CD4-positive, alpha-beta T cell (primary cell): ENCODE results near the gene AK8. TPM values are rescaled to one million over a fixed set of nuclear protein-coding genes. Genes with fewer than 3 reads are reported as not detected.

Experiments used
- ATAC-seq: fragments of 200-7000 bp; cut with Tn5 transposase; one replicate; pipeline ENCODE4 v1.10.0; 2022; ENCODE audit warnings: mild to moderate bottlenecking; ENCODE audit not compliant: poor library complexity
- CTCF ChIA-PET: fragments of 350-600 bp; sonication (Branson Sonifier 250); formaldehyde crosslinking; loops from one replicate; lab custom pipeline; 2021; ENCODE audit warnings: antibody characterized with exemption, inconsistent platforms; lab: Charles Lee
- POLR2A ChIA-PET: fragments of 350-600 bp; sonication (Branson Sonifier 250); formaldehyde crosslinking; loops from one replicate; lab custom pipeline; 2021; ENCODE audit warnings: antibody characterized with exemption, inconsistent platforms; lab: Charles Lee
- DNase-seq, 14 experiments: peaks; one replicate each; pipeline ENCODE4 v3.0.0-alpha.2; 2013 to 2020; ENCODE audit warnings: mixed read lengths in 2 of 14
- H3K27ac ChIP-seq, 2 donors: one replicate each; pipeline versions ENCODE4 v1.5.1 to v1.7.0; 2013; ENCODE audit warnings: low read length in 2 of 2, low read depth in 1 of 2, mild to moderate bottlenecking in 1 of 2
- H3K27me3 ChIP-seq, 2 experiments: 1 replicate in 1 of 2; 2 replicates in 1 of 2; pipeline versions ENCODE4 v1.6.1 to v1.7.0; 2013; ENCODE audit warnings: low read length in 2 of 2, control low read depth in 1 of 2, mild to moderate bottlenecking in 1 of 2, moderate library complexity in 1 of 2; ENCODE audit not compliant: insufficient read depth in 2 of 2, control insufficient read depth in 1 of 2
- H3K36me3 ChIP-seq: one replicate; pipeline ENCODE4 v1.6.1; 2013; ENCODE audit warnings: low read length, control low read depth; ENCODE audit not compliant: insufficient read depth
- H3K4me1 ChIP-seq: one replicate; pipeline ENCODE4 v1.6.1; 2013; ENCODE audit warnings: low read length, control low read depth; ENCODE audit not compliant: insufficient read depth
- H3K4me3 ChIP-seq: one replicate; pipeline ENCODE4 v1.5.1; 2013; ENCODE audit warnings: mild to moderate bottlenecking, low read length, moderate library complexity
- H3K9me3 ChIP-seq, 2 experiments: 1 replicate in 1 of 2; 2 replicates in 1 of 2; pipeline versions ENCODE4 v1.6.1 to v1.7.0; 2013; ENCODE audit warnings: low read length in 2 of 2, mild to moderate bottlenecking in 2 of 2, control low read depth in 1 of 2, moderate library complexity in 1 of 2; ENCODE audit not compliant: control insufficient read depth in 1 of 2, insufficient read depth in 1 of 2
- H3K27ac Mint-ChIP-seq: one replicate; pipeline ENCODE4 v1.8.0; 2020; ENCODE audit warnings: mixed read lengths
- H3K27me3 Mint-ChIP-seq: one replicate; pipeline ENCODE4 v1.8.0; 2021; ENCODE audit warnings: mixed read lengths
- H3K36me3 Mint-ChIP-seq: one replicate; pipeline ENCODE4 v1.8.0; 2021; ENCODE audit warnings: low read depth, mixed read lengths
- H3K4me1 Mint-ChIP-seq: one replicate; pipeline ENCODE4 v1.8.0; 2021; ENCODE audit warnings: low read depth, mixed read lengths
- H3K4me3 Mint-ChIP-seq: one replicate; pipeline ENCODE4 v1.8.0; 2020; ENCODE audit warnings: mild to moderate bottlenecking, mixed read lengths
- H3K9me3 Mint-ChIP-seq: one replicate; pipeline ENCODE4 v1.8.0; 2020; ENCODE audit warnings: mixed read lengths
- CTCF ChIP-seq: fragments of 200-600 bp; IDR thresholded peaks from one replicate; pipeline ENCODE4 v1.8.0; 2022; ENCODE audit warnings: antibody characterized with exemption, mild to moderate bottlenecking
- intact Hi-C, 2 experiments: fragments of 100-400 bp; cut with DNase I in 1 of 2; cut with micrococcal nuclease in 1 of 2; formaldehyde crosslinking; loops; one replicate each; pipeline versions ENCODE4 v1.15.1 to v1.9.0; 2023 to 2025; cut with DNase I, micrococcal nuclease
- total RNA-seq, 174 experiments: library from RNA in 2 of 174; stranded (reverse) in 2 of 174; gene quantifications; one replicate each; pipeline ENCODE4 v1.2.3 and lab custom pipeline; 2021 to 2026

AK8 gene
- total RNA-seq, 2 experiments from 2014 or later = not detected

- ChIA-PET CTCF (interaction anchor here (0.6 to 1.0 kb wide), 2 partner anchors 10 to 12 kb away, joined by 4 read pairs; no protein-coding TSS in a partner anchor), POLR2A (interaction anchor here (0.8 to 3.1 kb wide), 8 partner anchors 99 to 1128 kb away, joined by 3 to 21 read pairs (median 4); partner anchors contain the start of genes DDX31, GTF3C4, GTF3C5 and MED27)
- Histone ChIP-seq H3K27me3 (no peaks in the 10 kb centered on the region), H3K4me1 (peaks cover 16% of the 10 kb centered on the region), H3K9me3 (peaks cover 0 to 8% of the 10 kb centered on the region in 2 experiments), H3K36me3 (no peaks in the 10 kb centered on the region), H3K4me3 (peak overlapping the region; percentile 92), H3K27ac (peak overlapping the region; percentile 55 to 84)
- no peaks in the 10 kb centered on the region for H3K36me3 Mint-ChIP-seq
- DNase-seq (peak; percentile 46 to 85 (median 58)), ATAC-seq (peak; percentile 80)
- peaks cover 40% of the 10 kb centered on the region for H3K4me1 Mint-ChIP-seq
- H3K9me3 Mint-ChIP-seq = no peaks in the 10 kb centered on the region
- peak overlapping the region; percentile 99 for H3K4me3 Mint-ChIP-seq
- intact Hi-C loops = no loop called here
- peak overlapping the region; percentile 89 for H3K27ac Mint-ChIP-seq
- H3K27me3 Mint-ChIP-seq = no peaks in the 10 kb centered on the region
- TF ChIP-seq CTCF = peak; percentile 70
These were observed 108.9 kb downstream of the AK8 start for GRCh38 chr9:132768932-132769905.

- intact Hi-C loops = no loop called here
- ChIA-PET CTCF (no interaction called here), POLR2A (no interaction called here)
- no peak for TF ChIP-seq CTCF
- peaks cover 15% of the 10 kb centered on the region for H3K27me3 Mint-ChIP-seq
- Histone ChIP-seq H3K4me1 (no peaks in the 10 kb centered on the region), H3K36me3 (no peaks in the 10 kb centered on the region), H3K27ac (no peak overlapping the region), H3K9me3 (no peaks in the 10 kb centered on the region), H3K4me3 (no peak overlapping the region), H3K27me3 (peaks cover 0 to 2% of the 10 kb centered on the region in 2 experiments)
- no peak for DNase-seq
- H3K27ac Mint-ChIP-seq = no peak overlapping the region
- no peak for ATAC-seq
- H3K4me1 Mint-ChIP-seq = peaks cover 8% of the 10 kb centered on the region
- no peaks in the 10 kb centered on the region for H3K9me3 Mint-ChIP-seq
- H3K4me3 Mint-ChIP-seq = no peak overlapping the region
- no peaks in the 10 kb centered on the region for H3K36me3 Mint-ChIP-seq
These were observed 114.5 kb downstream of the AK8 start for GRCh38 chr9:132763574-132763973.

- no peak overlapping the region for H3K27ac Mint-ChIP-seq
- H3K27me3 Mint-ChIP-seq = peaks cover 15% of the 10 kb centered on the region
- ATAC-seq (no peak), DNase-seq (no peak)
- intact Hi-C loops = no loop called here
- H3K36me3 Mint-ChIP-seq = no peaks in the 10 kb centered on the region
- ChIA-PET POLR2A (no interaction called here), CTCF (no interaction called here)
- peaks cover 4% of the 10 kb centered on the region for H3K4me1 Mint-ChIP-seq
- Histone ChIP-seq H3K4me1 (no peaks in the 10 kb centered on the region), H3K9me3 (no peaks in the 10 kb centered on the region), H3K27me3 (peaks cover 0 to 2% of the 10 kb centered on the region in 2 experiments), H3K36me3 (no peaks in the 10 kb centered on the region), H3K4me3 (no peak overlapping the region), H3K27ac (no peak overlapping the region)
- no peaks in the 10 kb centered on the region for H3K9me3 Mint-ChIP-seq
- H3K4me3 Mint-ChIP-seq = no peak overlapping the region
- no peak for TF ChIP-seq CTCF
These were observed 115.2 kb downstream of the AK8 start for GRCh38 chr9:132762896-132763295.
